HepG2 (cell line): ENCODE data around the gene SALL4. TPM values are rescaled to one million over a fixed set of nuclear protein-coding genes. Genes with fewer than 3 reads are reported as not detected.

Experiments
- ARNT ChIP-seq: fragments of 450-650 bp; IDR thresholded peaks from 2 replicates; pipeline ENCODE4 v1.6.1; 2017
- ARNT2 ChIP-seq: sonication (generic); formaldehyde crosslinking; IDR thresholded peaks from 2 replicates; pipeline ENCODE4 v1.8.0; 2022; ENCODE audit warnings: mild to moderate bottlenecking, low read depth, missing genetic modification reagents, moderate library complexity
- ARNTL ChIP-seq: sonication (generic); formaldehyde crosslinking; IDR thresholded peaks from 2 replicates; pipeline ENCODE4 v1.4.0; 2020; ENCODE audit warnings: mild to moderate bottlenecking, missing genetic modification reagents
- DNMT3B ChIP-seq: conservative IDR thresholded peaks from 2 replicates; pipeline ENCODE4 v1.6.1; 2016; ENCODE audit warnings: missing biosample characterization, control low read depth
- GLI4 ChIP-seq: sonication (generic); formaldehyde crosslinking; IDR thresholded peaks from 2 replicates; pipeline ENCODE4 v1.5.1; 2020; ENCODE audit warnings: missing genetic modification reagents, mild to moderate bottlenecking, moderate library complexity, borderline replicate concordance
- HOXA9 ChIP-seq: sonication (generic); formaldehyde crosslinking; IDR thresholded peaks from 2 replicates; pipeline ENCODE4 v1.8.1; 2022; ENCODE audit warnings: missing genetic modification reagents, mild to moderate bottlenecking, moderate library complexity, borderline replicate concordance
- JDP2 ChIP-seq: sonication (generic); formaldehyde crosslinking; IDR thresholded peaks from 2 replicates; pipeline ENCODE4 v1.8.1; 2022; ENCODE audit warnings: missing genetic modification reagents, borderline replicate concordance
- MEF2D ChIP-seq: sonication (generic); formaldehyde crosslinking; IDR thresholded peaks from 2 replicates; pipeline ENCODE4 v1.5.1; 2020; ENCODE audit warnings: mild to moderate bottlenecking, missing genetic modification reagents
- NR3C1 ChIP-seq: sonication (generic); formaldehyde crosslinking; IDR thresholded peaks from 2 replicates; pipeline ENCODE4 v1.4.0; 2020; ENCODE audit warnings: missing genetic modification reagents
- ONECUT2 ChIP-seq: sonication (generic); formaldehyde crosslinking; IDR thresholded peaks from 2 replicates; pipeline ENCODE4 v1.4.0; 2020; ENCODE audit warnings: missing genetic modification reagents
- PHF5A ChIP-seq: IDR thresholded peaks from one replicate; pipeline ENCODE4 v1.6.1; 2018; ENCODE audit warnings: low read depth, missing genetic modification reagents; ENCODE audit not compliant: unreplicated experiment
- SP1 ChIP-seq, 2 experiments: fragments of 450-650 bp in 1 of 2; sonication (generic) in 1 of 2; formaldehyde crosslinking in 1 of 2; IDR thresholded peaks; 2 replicates each; pipeline versions ENCODE4 v1.4.0 to v1.6.1; 2016 to 2020; ENCODE audit warnings: missing genetic modification reagents in 1 of 2
- ZBTB43 ChIP-seq: sonication (generic); formaldehyde crosslinking; conservative IDR thresholded peaks from 2 replicates; pipeline ENCODE4 v1.4.0; 2020; ENCODE audit warnings: missing genetic modification reagents
- ZBTB49 ChIP-seq: sonication (generic); formaldehyde crosslinking; IDR thresholded peaks from 2 replicates; pipeline ENCODE4 v1.4.0; 2020; ENCODE audit warnings: missing genetic modification reagents, borderline replicate concordance
- ZKSCAN8 ChIP-seq: IDR thresholded peaks from 2 replicates; pipeline ENCODE4 v1.6.1; 2016; ENCODE audit warnings: borderline replicate concordance, missing genetic modification reagents, missing compliant biosample characterization
- ZNF121 ChIP-seq: sonication (generic); formaldehyde crosslinking; IDR thresholded peaks from 2 replicates; pipeline ENCODE4 v1.5.0; 2020; ENCODE audit warnings: mild to moderate bottlenecking, missing genetic modification reagents
- ZNF260 ChIP-seq: sonication (generic); formaldehyde crosslinking; IDR thresholded peaks from 2 replicates; pipeline ENCODE4 v1.4.0; 2020; ENCODE audit warnings: missing genetic modification reagents, low read depth, mild to moderate bottlenecking, borderline replicate concordance
- ZNF383 ChIP-seq: sonication (generic); formaldehyde crosslinking; IDR thresholded peaks from 2 replicates; pipeline ENCODE4 v1.4.0; 2020; ENCODE audit warnings: missing genetic modification reagents, mild to moderate bottlenecking, borderline replicate concordance
- ZNF441 ChIP-seq: sonication (generic); formaldehyde crosslinking; IDR thresholded peaks from 2 replicates; pipeline ENCODE4 v1.7.0; 2021; ENCODE audit warnings: missing genetic modification reagents, borderline replicate concordance
- ZNF501 ChIP-seq: sonication (generic); formaldehyde crosslinking; IDR thresholded peaks from 2 replicates; pipeline ENCODE4 v1.5.1; 2020; ENCODE audit warnings: mild to moderate bottlenecking, moderate library complexity, missing genetic modification reagents
- ZNF570 ChIP-seq: sonication (generic); formaldehyde crosslinking; IDR thresholded peaks from 2 replicates; pipeline ENCODE4 v1.4.0; 2020; ENCODE audit warnings: mild to moderate bottlenecking, missing genetic modification reagents, borderline replicate concordance
- ZNF670 ChIP-seq: sonication (generic); formaldehyde crosslinking; IDR thresholded peaks from 2 replicates; pipeline ENCODE4 v1.8.0; 2022; ENCODE audit warnings: mild to moderate bottlenecking, missing genetic modification reagents, borderline replicate concordance
- ZNF766 ChIP-seq: sonication (generic); formaldehyde crosslinking; IDR thresholded peaks from 2 replicates; pipeline ENCODE4 v1.5.0; 2020; ENCODE audit warnings: missing genetic modification reagents, borderline replicate concordance
- ZNF782 ChIP-seq: sonication (generic); formaldehyde crosslinking; IDR thresholded peaks from 2 replicates; pipeline ENCODE4 v1.4.0; 2020; ENCODE audit warnings: missing genetic modification reagents, mild to moderate bottlenecking, borderline replicate concordance
- ZSCAN31 ChIP-seq: sonication (generic); formaldehyde crosslinking; IDR thresholded peaks from 2 replicates; pipeline ENCODE4 v1.5.0; 2020; ENCODE audit warnings: low read depth, mild to moderate bottlenecking, missing genetic modification reagents
- ZSCAN9 ChIP-seq: IDR thresholded peaks from 2 replicates; pipeline ENCODE4 v1.6.1; 2016; ENCODE audit warnings: borderline replicate concordance
- polyA plus RNA-seq, 8 experiments: library from polyadenylated mRNA; depleted of rRNA in 3 of 8; stranded (reverse) in 7 of 8; unstranded in 1 of 8; fragments of >200 nt; fragmentation: Illumina TruSeq in 4 of 8; extraction: Trizol in 4 of 8; gene quantifications; 2 replicates each; pipeline versions ENCODE4 v1.2.1 to v1.2.3, GENCODE V29; 2011 to 2016; ENCODE audit warnings: low read depth in 4 of 8, missing spikeins in 1 of 8, mixed read lengths in 1 of 8; ENCODE audit not compliant: insufficient read depth in 1 of 8
- total RNA-seq, 5 experiments: library from RNA; depleted of rRNA; stranded (reverse); fragments of >200 nt; fragmentation: Illumina TruSeq; extraction: Trizol; gene quantifications; 2 replicates each; pipeline ENCODE4 v1.2.3, GENCODE V29; 2016; ENCODE audit warnings: low read depth in 1 of 5

Gene SALL4
- total and polyA plus RNA-seq, 2 of the 13 experiments (the other 11 are each of a cell fraction or from before 2014, with no cell fraction given): 0.33 to 1.8 TPM

GRCh38 chr20:51750037-51750769 is 52.1 kb downstream of the SALL4 start (continued):
- TF ChIP-seq ZNF670 (CRISPR knock-in tag): peak; percentile 73
- TF ChIP-seq JDP2 (CRISPR knock-in tag): no peak
- no peak; the same call in 1 of the 2 replicates for TF ChIP-seq ARNT2 (CRISPR knock-in tag)
- TF ChIP-seq PHF5A: no peak
- TF ChIP-seq ZNF441: peak; percentile 67; the same call in 1 of the 2 replicates
- TF ChIP-seq MEF2D (CRISPR knock-in tag): peak; percentile 94
- TF ChIP-seq ZBTB43 (CRISPR knock-in tag): 0 out of 2 replicates have a peak, but pooled peaks have one; percentile 53
- no peak for TF ChIP-seq ZNF260
- TF ChIP-seq DNMT3B (CRISPR knock-in tag): peak; percentile 62; the same call in 1 of the 2 replicates
- no peak for TF ChIP-seq ONECUT2 (CRISPR knock-in tag)
- TF ChIP-seq ZKSCAN8 (CRISPR knock-in tag): peak; percentile 84; the same call in 1 of the 2 replicates
- TF ChIP-seq ARNTL (CRISPR knock-in tag): peak; percentile 73
- no peak for TF ChIP-seq SP1 (IDR thresholded peaks at IDR 0.05)
- no peak for TF ChIP-seq SP1 (CRISPR knock-in tag; IDR thresholded peaks at IDR 0.05)
- no peak for TF ChIP-seq ZNF383 (CRISPR knock-in tag)
- TF ChIP-seq ZBTB49 (CRISPR knock-in tag): no peak
- no peak for TF ChIP-seq ZSCAN31
- no peak for TF ChIP-seq NR3C1 (CRISPR knock-in tag)
- TF ChIP-seq HOXA9 (CRISPR knock-in tag): no peak
- TF ChIP-seq ZNF501 (CRISPR knock-in tag): peak; percentile 79
- no peak for TF ChIP-seq ZNF570 (CRISPR knock-in tag)
- TF ChIP-seq ZNF121: no peak
- TF ChIP-seq ARNT: no peak
- no peak for TF ChIP-seq ZNF782 (CRISPR knock-in tag)
- TF ChIP-seq GLI4 (CRISPR knock-in tag): no peak
- no peak for TF ChIP-seq ZNF766
- TF ChIP-seq ZSCAN9 (CRISPR knock-in tag): peak; percentile 80; the same call in 1 of the 2 replicates
